ENCODE measurements around the gene MYO15B.

MYO15B gene

GRCh38 chr17:75557075-75557851, 30.3 kb upstream of the MYO15B start:
- Histone ChIP-seq H2AFZ (ENCODE audit: low read length) (no peak overlapping the region), H3K9me3 (ENCODE audit: low read length) (no peaks in the 10 kb centered on the region), H3K9me2 (ENCODE audit: low read depth, low read length) (no peaks in the 10 kb centered on the region), H3K27me3 (ENCODE audit: insufficient read depth, low read length) (peaks cover 6% of the 10 kb centered on the region), H3K9ac (ENCODE audit: low read length) (no peak overlapping the region), H4K20me1 (ENCODE audit: insufficient read depth, low read length) (no peaks in the 10 kb centered on the region), H3F3A (ENCODE audit: insufficient read depth, low read length) (no peaks in the 10 kb centered on the region), H3K4me2 (ENCODE audit: low read length) (no peak overlapping the region), H3K4me3 (ENCODE audit: low read depth, low read length, poor library complexity, severe bottlenecking) (no peak overlapping the region), H3K4me1 (ENCODE audit: insufficient read depth, low read length, severe bottlenecking) (no peaks in the 10 kb centered on the region), H3K36me3 (ENCODE audit: insufficient read depth, low read length) (no peaks in the 10 kb centered on the region), H3K27ac (ENCODE audit: low read depth, low read length, poor library complexity, severe bottlenecking) (no peak overlapping the region), H3K79me2 (ENCODE audit: insufficient read depth, low read length) (no peaks in the 10 kb centered on the region)
- TF ChIP-seq EZH2 (IDR thresholded peaks at IDR 0.05; ENCODE audit: borderline replicate concordance, low read length) (no peak), CTCF (IDR thresholded peaks at IDR 0.05; ENCODE audit: low read length) (no peak)

GRCh38 chr17:75557852-75558665, 29.5 kb upstream of the MYO15B start:
- H2AFZ ChIP-seq (ENCODE audit: low read length): no peak overlapping the region
- H3K27ac ChIP-seq (ENCODE audit: low read depth, low read length, poor library complexity, severe bottlenecking): no peak overlapping the region
- peaks cover 6% of the 10 kb centered on the region for H3K27me3 ChIP-seq (ENCODE audit: insufficient read depth, low read length)
- no peak overlapping the region for H3K4me3 ChIP-seq (ENCODE audit: low read depth, low read length, poor library complexity, severe bottlenecking)
- H3K79me2 ChIP-seq (ENCODE audit: insufficient read depth, low read length): no peaks in the 10 kb centered on the region
- H3F3A ChIP-seq (ENCODE audit: insufficient read depth, low read length): no peaks in the 10 kb centered on the region
- no peak overlapping the region for H3K9ac ChIP-seq (ENCODE audit: low read length)
- H4K20me1 ChIP-seq (ENCODE audit: insufficient read depth, low read length): no peaks in the 10 kb centered on the region
- no peaks in the 10 kb centered on the region for H3K9me3 ChIP-seq (ENCODE audit: low read length)
- no peaks in the 10 kb centered on the region for H3K9me2 ChIP-seq (ENCODE audit: low read depth, low read length)
- H3K4me1 ChIP-seq (ENCODE audit: insufficient read depth, low read length, severe bottlenecking): no peaks in the 10 kb centered on the region
- TF ChIP-seq EZH2 (IDR thresholded peaks at IDR 0.05; ENCODE audit: borderline replicate concordance, low read length): no peak
- no peak overlapping the region for H3K4me2 ChIP-seq (ENCODE audit: low read length)
- H3K36me3 ChIP-seq (ENCODE audit: insufficient read depth, low read length): no peaks in the 10 kb centered on the region

- H3K9me2 ChIP-seq (ENCODE audit: low read depth, low read length): no peaks in the 10 kb centered on the region
- H3K4me3 ChIP-seq (ENCODE audit: low read depth, low read length, poor library complexity, severe bottlenecking): no peak overlapping the region
- H3K4me1 ChIP-seq (ENCODE audit: insufficient read depth, low read length, severe bottlenecking): no peaks in the 10 kb centered on the region
- no peak for TF ChIP-seq EZH2 (IDR thresholded peaks at IDR 0.05; ENCODE audit: borderline replicate concordance, low read length)
- no peak for TF ChIP-seq CTCF (IDR thresholded peaks at IDR 0.05; ENCODE audit: low read length)
- no peak overlapping the region for H2AFZ ChIP-seq (ENCODE audit: low read length)
- no peaks in the 10 kb centered on the region for H3F3A ChIP-seq (ENCODE audit: insufficient read depth, low read length)
- H3K36me3 ChIP-seq (ENCODE audit: insufficient read depth, low read length): no peaks in the 10 kb centered on the region
- peaks cover 6% of the 10 kb centered on the region for H3K27me3 ChIP-seq (ENCODE audit: insufficient read depth, low read length)
- H3K79me2 ChIP-seq (ENCODE audit: insufficient read depth, low read length): no peaks in the 10 kb centered on the region
- no peaks in the 10 kb centered on the region for H4K20me1 ChIP-seq (ENCODE audit: insufficient read depth, low read length)
- no peak overlapping the region for H3K4me2 ChIP-seq (ENCODE audit: low read length)
- no peak overlapping the region for H3K27ac ChIP-seq (ENCODE audit: low read depth, low read length, poor library complexity, severe bottlenecking)
- no peaks in the 10 kb centered on the region for H3K9me3 ChIP-seq (ENCODE audit: low read length)
- H3K9ac ChIP-seq (ENCODE audit: low read length): no peak overlapping the region
These were observed 28.7 kb upstream of the MYO15B start for GRCh38 chr17:75558666-75559530.
